Measurements from ENCODE around the gene CLMN. TPM values are rescaled to one million over a fixed set of nuclear protein-coding genes. Genes with fewer than 3 reads are reported as not detected.
A peak's percentile ranks its signal among the peaks of the same experiment; 100 is the strongest.

The CLMN gene
- total and polyA plus RNA-seq, 2 experiments from 2014 or later, result 3.2 to 5.7 TPM

- no peaks in the 10 kb centered on the region for H3K79me2 ChIP-seq (replicated peaks; ENCODE audit: insufficient read depth)
- H3K4me1 Mint-ChIP-seq, result peaks cover 15% of the 10 kb centered on the region
- H4K20me1 ChIP-seq (replicated peaks; ENCODE audit: insufficient read depth), result no peaks in the 10 kb centered on the region
- ATAC-seq (peak; percentile 21), DNase-seq (ENCODE audit: low spot score) (peak; percentile 69)
- no peaks in the 10 kb centered on the region for H3K9me3 Mint-ChIP-seq
- H3K36me3 ChIP-seq (ENCODE audit: insufficient read depth), result no peaks in the 10 kb centered on the region
- TF ChIP-seq, protein P1, sequence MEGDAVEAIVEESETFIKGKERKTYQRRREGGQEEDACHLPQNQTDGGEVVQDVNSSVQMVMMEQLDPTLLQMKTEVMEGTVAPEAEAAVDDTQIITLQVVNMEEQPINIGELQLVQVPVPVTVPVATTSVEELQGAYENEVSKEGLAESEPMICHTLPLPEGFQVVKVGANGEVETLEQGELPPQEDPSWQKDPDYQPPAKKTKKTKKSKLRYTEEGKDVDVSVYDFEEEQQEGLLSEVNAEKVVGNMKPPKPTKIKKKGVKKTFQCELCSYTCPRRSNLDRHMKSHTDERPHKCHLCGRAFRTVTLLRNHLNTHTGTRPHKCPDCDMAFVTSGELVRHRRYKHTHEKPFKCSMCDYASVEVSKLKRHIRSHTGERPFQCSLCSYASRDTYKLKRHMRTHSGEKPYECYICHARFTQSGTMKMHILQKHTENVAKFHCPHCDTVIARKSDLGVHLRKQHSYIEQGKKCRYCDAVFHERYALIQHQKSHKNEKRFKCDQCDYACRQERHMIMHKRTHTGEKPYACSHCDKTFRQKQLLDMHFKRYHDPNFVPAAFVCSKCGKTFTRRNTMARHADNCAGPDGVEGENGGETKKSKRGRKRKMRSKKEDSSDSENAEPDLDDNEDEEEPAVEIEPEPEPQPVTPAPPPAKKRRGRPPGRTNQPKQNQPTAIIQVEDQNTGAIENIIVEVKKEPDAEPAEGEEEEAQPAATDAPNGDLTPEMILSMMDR (conservative IDR thresholded peaks at IDR 0.05; ENCODE audit: low read depth in 2 of 2), result no peak
- TF ChIP-seq, protein P2, sequence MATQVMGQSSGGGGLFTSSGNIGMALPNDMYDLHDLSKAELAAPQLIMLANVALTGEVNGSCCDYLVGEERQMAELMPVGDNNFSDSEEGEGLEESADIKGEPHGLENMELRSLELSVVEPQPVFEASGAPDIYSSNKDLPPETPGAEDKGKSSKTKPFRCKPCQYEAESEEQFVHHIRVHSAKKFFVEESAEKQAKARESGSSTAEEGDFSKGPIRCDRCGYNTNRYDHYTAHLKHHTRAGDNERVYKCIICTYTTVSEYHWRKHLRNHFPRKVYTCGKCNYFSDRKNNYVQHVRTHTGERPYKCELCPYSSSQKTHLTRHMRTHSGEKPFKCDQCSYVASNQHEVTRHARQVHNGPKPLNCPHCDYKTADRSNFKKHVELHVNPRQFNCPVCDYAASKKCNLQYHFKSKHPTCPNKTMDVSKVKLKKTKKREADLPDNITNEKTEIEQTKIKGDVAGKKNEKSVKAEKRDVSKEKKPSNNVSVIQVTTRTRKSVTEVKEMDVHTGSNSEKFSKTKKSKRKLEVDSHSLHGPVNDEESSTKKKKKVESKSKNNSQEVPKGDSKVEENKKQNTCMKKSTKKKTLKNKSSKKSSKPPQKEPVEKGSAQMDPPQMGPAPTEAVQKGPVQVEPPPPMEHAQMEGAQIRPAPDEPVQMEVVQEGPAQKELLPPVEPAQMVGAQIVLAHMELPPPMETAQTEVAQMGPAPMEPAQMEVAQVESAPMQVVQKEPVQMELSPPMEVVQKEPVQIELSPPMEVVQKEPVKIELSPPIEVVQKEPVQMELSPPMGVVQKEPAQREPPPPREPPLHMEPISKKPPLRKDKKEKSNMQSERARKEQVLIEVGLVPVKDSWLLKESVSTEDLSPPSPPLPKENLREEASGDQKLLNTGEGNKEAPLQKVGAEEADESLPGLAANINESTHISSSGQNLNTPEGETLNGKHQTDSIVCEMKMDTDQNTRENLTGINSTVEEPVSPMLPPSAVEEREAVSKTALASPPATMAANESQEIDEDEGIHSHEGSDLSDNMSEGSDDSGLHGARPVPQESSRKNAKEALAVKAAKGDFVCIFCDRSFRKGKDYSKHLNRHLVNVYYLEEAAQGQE (IDR thresholded peaks at IDR 0.05; ENCODE audit: unreplicated experiment), result no peak
- TF ChIP-seq ZNF462 (CRISPR knock-in tag; IDR thresholded peaks at IDR 0.05), result no peak
- TF ChIP-seq, protein P3, sequence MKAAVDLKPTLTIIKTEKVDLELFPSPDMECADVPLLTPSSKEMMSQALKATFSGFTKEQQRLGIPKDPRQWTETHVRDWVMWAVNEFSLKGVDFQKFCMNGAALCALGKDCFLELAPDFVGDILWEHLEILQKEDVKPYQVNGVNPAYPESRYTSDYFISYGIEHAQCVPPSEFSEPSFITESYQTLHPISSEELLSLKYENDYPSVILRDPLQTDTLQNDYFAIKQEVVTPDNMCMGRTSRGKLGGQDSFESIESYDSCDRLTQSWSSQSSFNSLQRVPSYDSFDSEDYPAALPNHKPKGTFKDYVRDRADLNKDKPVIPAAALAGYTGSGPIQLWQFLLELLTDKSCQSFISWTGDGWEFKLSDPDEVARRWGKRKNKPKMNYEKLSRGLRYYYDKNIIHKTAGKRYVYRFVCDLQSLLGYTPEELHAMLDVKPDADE (IDR thresholded peaks at IDR 0.05), result no peak
- no peak for TF ChIP-seq POLR2AphosphoS5 (IDR thresholded peaks at IDR 0.05; ENCODE audit: low read depth)
- TF ChIP-seq ZNF331 (CRISPR knock-in tag; IDR thresholded peaks at IDR 0.05; ENCODE audit: low read depth), result no peak
- H3K4me1 ChIP-seq (ENCODE audit: insufficient read depth), result peaks cover 16% of the 10 kb centered on the region
- H3K36me3 Mint-ChIP-seq (ENCODE audit: low read depth), result no peaks in the 10 kb centered on the region
- H3K9me2 ChIP-seq (ENCODE audit: insufficient read depth), result no peaks in the 10 kb centered on the region
- no peak overlapping the region for H3K27ac Mint-ChIP-seq
- H3K4me3 ChIP-seq, result peak overlapping the region; percentile 65
- H3F3A ChIP-seq (replicated peaks; ENCODE audit: low read depth), result no peaks in the 10 kb centered on the region
- H3K4me3 Mint-ChIP-seq, result peak overlapping the region; percentile 71
- H3K27me3 Mint-ChIP-seq (ENCODE audit: insufficient read depth, low read depth, poor library complexity), result peaks cover 22% of the 10 kb centered on the region
- peak overlapping the region; percentile 95 for H2AFZ ChIP-seq
- peak overlapping the region; percentile 82 for H3K4me2 ChIP-seq
- peaks cover 32% of the 10 kb centered on the region for H3K27me3 ChIP-seq (ENCODE audit: insufficient read depth)
- no peak overlapping the region for H3K27ac ChIP-seq (ENCODE audit: low read depth)
Observed at GRCh38 chr14:95320078-95320895, 579 bp upstream of the CLMN start.
